ENCODE measurements around the gene SPAG8.

Gene SPAG8

GRCh38 chr9:35791297-35791921 is 20.7 kb downstream of the SPAG8 start, which contains the start of gene NPR2:
TSS of gene NPR2 (plus strand) at chr9:35791591. CDS start at chr9:35792409, 818 bp downstream.
- Histone ChIP-seq H3K4me1 (ENCODE audit: control insufficient read depth, insufficient read depth, low read length) (peaks cover 40% of the 10 kb centered on the region), H3K36me3 (ENCODE audit: control insufficient read depth in 2 of 2, insufficient read depth in 2 of 2, low read length in 2 of 2) (peaks cover 0 to 2% of the 10 kb centered on the region in 2 donors), H3K9me3 (ENCODE audit: control insufficient read depth in 2 of 2, low read length in 2 of 2) (no peaks in the 10 kb centered on the region), H3K4me3 (ENCODE audit: low read length in 2 of 2) (peak within 1 kb of the TSS; percentile 62 to 78), H3K27me3 (ENCODE audit: control insufficient read depth in 1 of 2, insufficient read depth in 2 of 2, low read length in 2 of 2) (no peaks in the 10 kb centered on the region), H3K27ac (ENCODE audit: low read length) (peak within 1 kb of the TSS; percentile 77), H3K9ac (ENCODE audit: low read length in 2 of 2) (peak within 1 kb of the TSS; percentile 65 to 89)

- peaks cover 0 to 2% of the 10 kb centered on the region in 2 donors for H3K36me3 ChIP-seq (ENCODE audit: control insufficient read depth in 2 of 2, insufficient read depth in 2 of 2, low read length in 2 of 2)
- H3K4me1 ChIP-seq (ENCODE audit: control insufficient read depth, insufficient read depth, low read length), result peaks cover 40% of the 10 kb centered on the region
- H3K9ac ChIP-seq (ENCODE audit: low read length in 2 of 2), result peak overlapping the region; percentile 28 to 51
- H3K4me3 ChIP-seq (ENCODE audit: low read length in 2 of 2), result peak overlapping the region; percentile 29 to 52
- no peaks in the 10 kb centered on the region for H3K9me3 ChIP-seq (ENCODE audit: control insufficient read depth in 2 of 2, low read length in 2 of 2)
- H3K27me3 ChIP-seq (ENCODE audit: control insufficient read depth in 1 of 2, insufficient read depth in 2 of 2, low read length in 2 of 2), result no peaks in the 10 kb centered on the region
- peak overlapping the region; percentile 77 for H3K27ac ChIP-seq (ENCODE audit: low read length)
These were observed 21.4 kb downstream of the SPAG8 start for GRCh38 chr9:35790385-35791296.

DNA sequence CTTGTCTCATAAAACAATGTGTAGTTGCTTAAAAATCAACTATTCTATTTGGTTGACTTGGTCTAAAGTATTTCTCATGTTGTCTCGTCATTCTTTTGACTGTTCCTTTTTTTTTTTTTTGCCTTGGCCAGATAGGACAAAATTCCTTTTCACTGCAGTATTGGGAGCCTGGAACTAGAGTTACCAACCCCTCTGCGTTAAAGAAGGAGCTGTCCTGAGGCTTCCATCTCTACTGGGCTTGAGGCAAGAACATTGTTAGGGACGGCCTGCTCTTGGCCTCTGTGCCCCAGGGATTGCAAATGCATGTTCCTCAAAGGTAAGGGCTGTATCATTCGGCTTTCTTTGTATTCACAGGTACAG is 22.1 kb downstream of the SPAG8 start:
- peaks cover 39% of the 10 kb centered on the region for H3K4me1 ChIP-seq (ENCODE audit: control insufficient read depth, insufficient read depth, low read length)

DNA sequence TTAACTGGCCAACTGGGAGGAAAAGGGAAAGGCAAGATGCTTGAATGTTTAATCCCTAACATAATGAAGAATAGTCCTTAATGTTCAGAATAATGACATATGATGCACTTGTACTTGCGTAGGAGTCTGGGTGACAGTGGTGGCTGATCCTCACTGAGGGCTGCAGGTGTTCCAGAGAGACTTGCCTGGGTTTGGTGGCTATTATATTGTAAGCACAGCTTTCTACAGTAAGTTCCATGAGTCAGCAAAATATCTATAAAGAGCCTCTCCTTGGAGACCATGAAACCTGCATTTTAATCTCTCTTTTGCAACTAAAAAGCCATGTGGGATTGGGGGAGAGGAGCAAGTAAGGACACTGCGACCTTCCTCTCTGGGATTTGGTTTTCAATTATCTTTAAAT is 22.5 kb downstream of the SPAG8 start:
- Histone ChIP-seq H3K27me3 (ENCODE audit: control insufficient read depth in 1 of 2, insufficient read depth in 2 of 2, low read length in 2 of 2) (no peaks in the 10 kb centered on the region), H3K9me3 (ENCODE audit: control insufficient read depth in 2 of 2, low read length in 2 of 2) (no peaks in the 10 kb centered on the region), H3K9ac (ENCODE audit: low read length in 2 of 2) (no peak overlapping the region), H3K36me3 (ENCODE audit: control insufficient read depth in 2 of 2, insufficient read depth in 2 of 2, low read length in 2 of 2) (peaks cover 0 to 2% of the 10 kb centered on the region in 2 donors), H3K4me3 (ENCODE audit: low read length in 2 of 2) (no peak overlapping the region), H3K27ac (ENCODE audit: low read length) (no peak overlapping the region), H3K4me1 (ENCODE audit: control insufficient read depth, insufficient read depth, low read length) (peaks cover 34% of the 10 kb centered on the region)

More for the DNA sequence above, 22.1 kb downstream of the SPAG8 start:
- no peak overlapping the region for H3K9ac ChIP-seq (ENCODE audit: low read length in 2 of 2)
- peaks cover 0 to 2% of the 10 kb centered on the region in 2 donors for H3K36me3 ChIP-seq (ENCODE audit: control insufficient read depth in 2 of 2, insufficient read depth in 2 of 2, low read length in 2 of 2)
- H3K27ac ChIP-seq (ENCODE audit: low read length), result peak overlapping the region; percentile 77
- H3K27me3 ChIP-seq (ENCODE audit: control insufficient read depth in 1 of 2, insufficient read depth in 2 of 2, low read length in 2 of 2), result no peaks in the 10 kb centered on the region
- H3K4me3 ChIP-seq (ENCODE audit: low read length in 2 of 2), result no peak overlapping the region
- no peaks in the 10 kb centered on the region for H3K9me3 ChIP-seq (ENCODE audit: control insufficient read depth in 2 of 2, low read length in 2 of 2)

- Histone ChIP-seq H3K4me3 (ENCODE audit: low read length in 2 of 2) (no peak overlapping the region), H3K27ac (ENCODE audit: low read length) (no peak overlapping the region), H3K4me1 (ENCODE audit: control insufficient read depth, insufficient read depth, low read length) (no peaks in the 10 kb centered on the region), H3K9me3 (ENCODE audit: control insufficient read depth in 2 of 2, low read length in 2 of 2) (no peaks in the 10 kb centered on the region), H3K36me3 (ENCODE audit: control insufficient read depth in 2 of 2, insufficient read depth in 2 of 2, low read length in 2 of 2) (peaks cover 0 to 2% of the 10 kb centered on the region in 2 donors), H3K27me3 (ENCODE audit: control insufficient read depth in 1 of 2, insufficient read depth in 2 of 2, low read length in 2 of 2) (no peaks in the 10 kb centered on the region), H3K9ac (ENCODE audit: low read length in 2 of 2) (no peak overlapping the region)
These were observed 28.6 kb downstream of the SPAG8 start for GRCh38 chr9:35783418-35783817.

GRCh38 chr9:35781066-35781465 is 31.0 kb downstream of the SPAG8 start:
- no peak overlapping the region for H3K27ac ChIP-seq (ENCODE audit: low read length)
- H3K4me3 ChIP-seq (ENCODE audit: low read length in 2 of 2), result no peak overlapping the region
- no peak overlapping the region for H3K9ac ChIP-seq (ENCODE audit: low read length in 2 of 2)
- H3K4me1 ChIP-seq (ENCODE audit: control insufficient read depth, insufficient read depth, low read length), result no peaks in the 10 kb centered on the region
- H3K27me3 ChIP-seq (ENCODE audit: control insufficient read depth in 1 of 2, insufficient read depth in 2 of 2, low read length in 2 of 2), result no peaks in the 10 kb centered on the region
- H3K9me3 ChIP-seq (ENCODE audit: control insufficient read depth in 2 of 2, low read length in 2 of 2), result no peaks in the 10 kb centered on the region
- no peaks in the 10 kb centered on the region for H3K36me3 ChIP-seq (ENCODE audit: control insufficient read depth in 2 of 2, insufficient read depth in 2 of 2, low read length in 2 of 2)

DNA sequence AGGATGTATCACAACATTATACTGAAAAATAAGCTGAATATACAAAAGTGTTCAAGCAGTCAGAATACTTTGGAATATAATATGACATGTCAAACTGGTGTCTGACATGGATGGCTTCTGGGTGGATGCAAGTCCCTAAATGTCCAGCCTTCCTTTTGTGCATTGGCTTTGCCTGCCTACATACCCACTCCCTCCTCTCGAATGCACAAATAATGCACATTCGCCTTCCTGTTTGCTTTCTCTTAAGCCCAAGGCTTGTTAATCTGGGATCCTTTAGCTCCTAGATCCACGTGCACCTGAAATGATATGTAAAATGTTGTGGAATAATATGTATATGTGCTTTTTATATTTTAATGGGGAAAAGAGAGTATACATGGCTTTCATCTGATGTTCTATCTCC is 33.6 kb downstream of the SPAG8 start:
- no peak overlapping the region for H3K27ac ChIP-seq (ENCODE audit: low read length)
- no peak overlapping the region for H3K9ac ChIP-seq (ENCODE audit: low read length in 2 of 2)
- no peaks in the 10 kb centered on the region for H3K27me3 ChIP-seq (ENCODE audit: control insufficient read depth in 1 of 2, insufficient read depth in 2 of 2, low read length in 2 of 2)
- no peaks in the 10 kb centered on the region for H3K4me1 ChIP-seq (ENCODE audit: control insufficient read depth, insufficient read depth, low read length)
- no peaks in the 10 kb centered on the region for H3K9me3 ChIP-seq (ENCODE audit: control insufficient read depth in 2 of 2, low read length in 2 of 2)
- no peak overlapping the region for H3K4me3 ChIP-seq (ENCODE audit: low read length in 2 of 2)
- H3K36me3 ChIP-seq (ENCODE audit: control insufficient read depth in 2 of 2, insufficient read depth in 2 of 2, low read length in 2 of 2), result no peaks in the 10 kb centered on the region

GRCh38 chr9:35776018-35776417 is 36.0 kb downstream of the SPAG8 start:
- no peak overlapping the region for H3K27ac ChIP-seq (ENCODE audit: low read length)
- H3K4me3 ChIP-seq (ENCODE audit: low read length in 2 of 2), result no peak overlapping the region
- no peaks in the 10 kb centered on the region for H3K27me3 ChIP-seq (ENCODE audit: control insufficient read depth in 1 of 2, insufficient read depth in 2 of 2, low read length in 2 of 2)
- no peak overlapping the region for H3K9ac ChIP-seq (ENCODE audit: low read length in 2 of 2)
- no peaks in the 10 kb centered on the region for H3K36me3 ChIP-seq (ENCODE audit: control insufficient read depth in 2 of 2, insufficient read depth in 2 of 2, low read length in 2 of 2)
- no peaks in the 10 kb centered on the region for H3K9me3 ChIP-seq (ENCODE audit: control insufficient read depth in 2 of 2, low read length in 2 of 2)
- H3K4me1 ChIP-seq (ENCODE audit: control insufficient read depth, insufficient read depth, low read length), result peaks cover 3% of the 10 kb centered on the region

GRCh38 chr9:35774907-35775635 is 37.0 kb downstream of the SPAG8 start:
- Histone ChIP-seq H3K36me3 (ENCODE audit: control insufficient read depth in 2 of 2, insufficient read depth in 2 of 2, low read length in 2 of 2) (no peaks in the 10 kb centered on the region), H3K27ac (ENCODE audit: low read length) (no peak overlapping the region), H3K27me3 (ENCODE audit: control insufficient read depth in 1 of 2, insufficient read depth in 2 of 2, low read length in 2 of 2) (no peaks in the 10 kb centered on the region), H3K9me3 (ENCODE audit: control insufficient read depth in 2 of 2, low read length in 2 of 2) (no peaks in the 10 kb centered on the region), H3K9ac (ENCODE audit: low read length in 2 of 2) (no peak overlapping the region), H3K4me1 (ENCODE audit: control insufficient read depth, insufficient read depth, low read length) (peaks cover 9% of the 10 kb centered on the region), H3K4me3 (ENCODE audit: low read length in 2 of 2) (no peak overlapping the region)

DNA sequence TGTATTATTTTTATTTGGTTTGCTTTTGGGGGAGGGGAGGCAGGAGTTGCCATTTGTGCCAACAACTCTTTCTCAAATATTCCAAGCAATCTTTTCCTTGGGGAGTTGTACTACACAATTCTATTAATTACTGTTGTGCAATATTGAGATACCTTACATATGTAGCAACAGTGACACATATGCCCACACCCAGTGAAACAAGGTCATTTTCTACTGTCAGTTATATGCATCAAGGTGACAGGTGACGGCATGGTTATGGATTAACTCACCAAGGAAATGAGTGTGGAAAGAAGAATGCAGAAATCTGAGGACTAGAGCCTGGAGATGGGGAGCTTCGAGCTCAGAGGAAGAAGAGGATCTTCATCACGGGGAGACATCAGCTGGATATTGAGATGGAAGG is 40.1 kb downstream of the SPAG8 start:
- Histone ChIP-seq H3K27ac (ENCODE audit: low read length) (no peak overlapping the region), H3K27me3 (ENCODE audit: control insufficient read depth in 1 of 2, insufficient read depth in 2 of 2, low read length in 2 of 2) (no peaks in the 10 kb centered on the region), H3K4me1 (ENCODE audit: control insufficient read depth, insufficient read depth, low read length) (peaks cover 9% of the 10 kb centered on the region), H3K9ac (ENCODE audit: low read length in 2 of 2) (no peak overlapping the region), H3K9me3 (ENCODE audit: control insufficient read depth in 2 of 2, low read length in 2 of 2) (no peaks in the 10 kb centered on the region), H3K4me3 (ENCODE audit: low read length in 2 of 2) (no peak overlapping the region), H3K36me3 (ENCODE audit: control insufficient read depth in 2 of 2, insufficient read depth in 2 of 2, low read length in 2 of 2) (no peaks in the 10 kb centered on the region)
